ENCODE data around the gene SELENBP1. TPM values are rescaled to one million over a fixed set of nuclear protein-coding genes. Genes with fewer than 3 reads are reported as not detected.
A peak's percentile ranks its signal among the peaks of the same experiment; 100 is the strongest.

Gene SELENBP1
- total and polyA plus RNA-seq, 2 of the 13 experiments (the other 11 are each of a cell fraction or from before 2014, with no cell fraction given), result 27.8 to 29.0 TPM

DNA sequence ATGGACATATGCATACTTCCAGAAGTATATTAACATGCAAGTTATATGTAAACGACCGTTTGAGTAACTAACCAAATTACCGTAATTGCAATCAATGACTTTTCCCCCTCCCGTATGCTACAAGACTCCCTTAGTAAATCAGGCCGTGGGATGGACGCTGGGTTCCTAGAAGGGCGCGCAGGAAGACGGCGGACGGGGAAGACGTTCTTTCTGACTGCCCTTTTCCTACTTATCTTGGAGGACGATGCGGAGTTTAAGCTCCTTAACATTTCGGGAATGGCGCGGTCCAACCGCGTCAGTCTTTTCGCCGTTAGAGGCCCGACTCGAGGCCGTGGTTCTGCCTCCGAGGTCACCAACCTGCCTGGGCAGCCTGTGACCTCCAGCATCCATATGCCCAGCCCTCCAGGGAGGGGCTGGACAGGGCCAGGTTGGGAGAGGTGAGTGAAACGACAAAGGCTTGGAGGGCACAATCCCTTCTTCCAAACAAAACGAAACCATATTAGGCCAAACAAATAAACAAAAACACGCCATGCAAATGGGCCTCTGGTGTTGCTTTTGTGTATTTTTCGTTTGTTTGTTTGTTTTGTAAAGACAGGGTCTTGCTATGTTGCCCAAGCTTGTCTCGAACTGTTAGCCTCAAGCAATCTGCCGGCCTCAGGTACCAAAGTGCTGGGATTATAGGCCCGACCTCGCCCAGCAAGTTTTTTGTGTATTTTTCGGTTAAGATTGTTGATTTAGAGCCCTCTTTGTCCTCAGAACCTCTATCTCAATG lies 44.4 kb downstream of the SELENBP1 start (continued):
- TF ChIP-seq ZNF598 (CRISPR knock-in tag; IDR thresholded peaks at IDR 0.05; ENCODE audit: borderline replicate concordance) (0 out of 2 replicates have a peak, but pooled peaks have one; percentile 47), EP300 (IDR thresholded peaks at IDR 0.05; ENCODE audit: low read depth in 2 of 2, low read length in 2 of 2) (no peak), EP300 (CRISPR knock-in tag; IDR thresholded peaks at IDR 0.05; ENCODE audit: borderline replicate concordance) (0 out of 2 replicates have a peak, but pooled peaks have one; percentile 16), IKZF4 (CRISPR knock-in tag; IDR thresholded peaks at IDR 0.05; ENCODE audit: borderline replicate concordance, low read depth, not compliant biosample characterization) (peak; percentile 52), ZNF124 (CRISPR knock-in tag; IDR thresholded peaks at IDR 0.05) (no peak), RBM22 (optimal IDR thresholded peaks at IDR 0.05; ENCODE audit: low read length) (no peak), ZMYM3 (CRISPR knock-in tag; IDR thresholded peaks at IDR 0.05) (0 out of 2 replicates have a peak, but pooled peaks have one; percentile 13), ASH2L (IDR thresholded peaks at IDR 0.05; ENCODE audit: insufficient read length, low read depth, low read length) (no peak), PITX1 (CRISPR knock-in tag; IDR thresholded peaks at IDR 0.05) (peak; percentile 30; the same call in 1 of the 2 replicates), ZNF775 (CRISPR knock-in tag; IDR thresholded peaks at IDR 0.05; ENCODE audit: borderline replicate concordance) (0 out of 2 replicates have a peak, but pooled peaks have one; percentile 16), GZF1 (CRISPR knock-in tag; IDR thresholded peaks at IDR 0.05) (peak; percentile 99), ZNF44 (CRISPR knock-in tag; IDR thresholded peaks at IDR 0.05) (0 out of 2 replicates have a peak, but pooled peaks have one; percentile 51)
- TF ChIP-seq, protein P1, sequence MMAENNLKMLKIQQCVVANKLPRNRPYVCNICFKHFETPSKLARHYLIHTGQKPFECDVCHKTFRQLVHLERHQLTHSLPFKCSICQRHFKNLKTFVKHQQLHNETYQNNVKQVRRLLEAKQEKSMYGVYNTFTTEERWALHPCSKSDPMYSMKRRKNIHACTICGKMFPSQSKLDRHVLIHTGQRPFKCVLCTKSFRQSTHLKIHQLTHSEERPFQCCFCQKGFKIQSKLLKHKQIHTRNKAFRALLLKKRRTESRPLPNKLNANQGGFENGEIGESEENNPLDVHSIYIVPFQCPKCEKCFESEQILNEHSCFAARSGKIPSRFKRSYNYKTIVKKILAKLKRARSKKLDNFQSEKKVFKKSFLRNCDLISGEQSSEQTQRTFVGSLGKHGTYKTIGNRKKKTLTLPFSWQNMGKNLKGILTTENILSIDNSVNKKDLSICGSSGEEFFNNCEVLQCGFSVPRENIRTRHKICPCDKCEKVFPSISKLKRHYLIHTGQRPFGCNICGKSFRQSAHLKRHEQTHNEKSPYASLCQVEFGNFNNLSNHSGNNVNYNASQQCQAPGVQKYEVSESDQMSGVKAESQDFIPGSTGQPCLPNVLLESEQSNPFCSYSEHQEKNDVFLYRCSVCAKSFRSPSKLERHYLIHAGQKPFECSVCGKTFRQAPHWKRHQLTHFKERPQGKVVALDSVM (CRISPR knock-in tag; IDR thresholded peaks at IDR 0.05), result peak; percentile 91
- TF ChIP-seq, protein P2, sequence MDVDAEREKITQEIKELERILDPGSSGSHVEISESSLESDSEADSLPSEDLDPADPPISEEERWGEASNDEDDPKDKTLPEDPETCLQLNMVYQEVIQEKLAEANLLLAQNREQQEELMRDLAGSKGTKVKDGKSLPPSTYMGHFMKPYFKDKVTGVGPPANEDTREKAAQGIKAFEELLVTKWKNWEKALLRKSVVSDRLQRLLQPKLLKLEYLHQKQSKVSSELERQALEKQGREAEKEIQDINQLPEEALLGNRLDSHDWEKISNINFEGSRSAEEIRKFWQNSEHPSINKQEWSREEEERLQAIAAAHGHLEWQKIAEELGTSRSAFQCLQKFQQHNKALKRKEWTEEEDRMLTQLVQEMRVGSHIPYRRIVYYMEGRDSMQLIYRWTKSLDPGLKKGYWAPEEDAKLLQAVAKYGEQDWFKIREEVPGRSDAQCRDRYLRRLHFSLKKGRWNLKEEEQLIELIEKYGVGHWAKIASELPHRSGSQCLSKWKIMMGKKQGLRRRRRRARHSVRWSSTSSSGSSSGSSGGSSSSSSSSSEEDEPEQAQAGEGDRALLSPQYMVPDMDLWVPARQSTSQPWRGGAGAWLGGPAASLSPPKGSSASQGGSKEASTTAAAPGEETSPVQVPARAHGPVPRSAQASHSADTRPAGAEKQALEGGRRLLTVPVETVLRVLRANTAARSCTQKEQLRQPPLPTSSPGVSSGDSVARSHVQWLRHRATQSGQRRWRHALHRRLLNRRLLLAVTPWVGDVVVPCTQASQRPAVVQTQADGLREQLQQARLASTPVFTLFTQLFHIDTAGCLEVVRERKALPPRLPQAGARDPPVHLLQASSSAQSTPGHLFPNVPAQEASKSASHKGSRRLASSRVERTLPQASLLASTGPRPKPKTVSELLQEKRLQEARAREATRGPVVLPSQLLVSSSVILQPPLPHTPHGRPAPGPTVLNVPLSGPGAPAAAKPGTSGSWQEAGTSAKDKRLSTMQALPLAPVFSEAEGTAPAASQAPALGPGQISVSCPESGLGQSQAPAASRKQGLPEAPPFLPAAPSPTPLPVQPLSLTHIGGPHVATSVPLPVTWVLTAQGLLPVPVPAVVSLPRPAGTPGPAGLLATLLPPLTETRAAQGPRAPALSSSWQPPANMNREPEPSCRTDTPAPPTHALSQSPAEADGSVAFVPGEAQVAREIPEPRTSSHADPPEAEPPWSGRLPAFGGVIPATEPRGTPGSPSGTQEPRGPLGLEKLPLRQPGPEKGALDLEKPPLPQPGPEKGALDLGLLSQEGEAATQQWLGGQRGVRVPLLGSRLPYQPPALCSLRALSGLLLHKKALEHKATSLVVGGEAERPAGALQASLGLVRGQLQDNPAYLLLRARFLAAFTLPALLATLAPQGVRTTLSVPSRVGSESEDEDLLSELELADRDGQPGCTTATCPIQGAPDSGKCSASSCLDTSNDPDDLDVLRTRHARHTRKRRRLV (CRISPR knock-in tag; IDR thresholded peaks at IDR 0.05), result 0 out of 2 replicates have a peak, but pooled peaks have one; percentile 30
